ENCODE data around the gene PAM.

DNA sequence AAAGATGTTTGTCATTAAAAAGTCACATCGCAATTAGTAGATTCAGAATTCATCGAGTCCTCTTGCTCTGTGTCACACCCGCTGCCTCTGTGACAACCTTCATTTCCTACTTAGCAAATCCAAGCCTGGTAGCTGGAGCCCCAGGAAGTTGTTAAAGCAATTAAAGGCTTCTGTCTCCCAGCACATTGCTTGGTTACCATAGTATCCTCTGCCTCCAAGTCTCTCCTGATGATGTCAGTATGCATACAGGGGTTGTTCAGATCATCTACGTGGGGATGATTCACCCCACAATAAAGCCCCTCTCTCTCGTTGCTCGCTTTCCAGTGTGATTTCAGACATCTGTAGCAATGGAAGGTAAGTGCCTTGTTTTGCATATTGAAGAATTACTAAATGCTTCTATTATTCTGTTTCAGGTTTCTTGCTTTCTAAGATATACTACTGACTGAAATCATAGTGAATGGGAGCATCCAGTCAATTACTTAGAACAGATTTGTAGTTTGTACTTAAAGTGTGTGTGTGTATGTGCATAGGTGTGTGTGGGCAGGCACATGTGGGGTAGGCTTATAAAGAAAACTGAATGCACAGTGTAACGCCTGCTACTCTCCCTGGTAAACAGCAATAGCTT lies 52.9 kb downstream of the PAM start:
- TF ChIP-seq POLR2A (IDR thresholded peaks at IDR 0.05; ENCODE audit: borderline replicate concordance, extremely low read depth, insufficient read depth, insufficient read length): no peak
- TF ChIP-seq, protein P1, sequence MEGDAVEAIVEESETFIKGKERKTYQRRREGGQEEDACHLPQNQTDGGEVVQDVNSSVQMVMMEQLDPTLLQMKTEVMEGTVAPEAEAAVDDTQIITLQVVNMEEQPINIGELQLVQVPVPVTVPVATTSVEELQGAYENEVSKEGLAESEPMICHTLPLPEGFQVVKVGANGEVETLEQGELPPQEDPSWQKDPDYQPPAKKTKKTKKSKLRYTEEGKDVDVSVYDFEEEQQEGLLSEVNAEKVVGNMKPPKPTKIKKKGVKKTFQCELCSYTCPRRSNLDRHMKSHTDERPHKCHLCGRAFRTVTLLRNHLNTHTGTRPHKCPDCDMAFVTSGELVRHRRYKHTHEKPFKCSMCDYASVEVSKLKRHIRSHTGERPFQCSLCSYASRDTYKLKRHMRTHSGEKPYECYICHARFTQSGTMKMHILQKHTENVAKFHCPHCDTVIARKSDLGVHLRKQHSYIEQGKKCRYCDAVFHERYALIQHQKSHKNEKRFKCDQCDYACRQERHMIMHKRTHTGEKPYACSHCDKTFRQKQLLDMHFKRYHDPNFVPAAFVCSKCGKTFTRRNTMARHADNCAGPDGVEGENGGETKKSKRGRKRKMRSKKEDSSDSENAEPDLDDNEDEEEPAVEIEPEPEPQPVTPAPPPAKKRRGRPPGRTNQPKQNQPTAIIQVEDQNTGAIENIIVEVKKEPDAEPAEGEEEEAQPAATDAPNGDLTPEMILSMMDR (IDR thresholded peaks at IDR 0.05 in 2 of 3, conservative IDR thresholded peaks at IDR 0.05 in 1 of 3; ENCODE audit: borderline replicate concordance in 1 of 3, insufficient read depth in 1 of 3, low read depth in 2 of 3, low read length in 2 of 3): no peak
- no peak for TF ChIP-seq POLR2AphosphoS5 (IDR thresholded peaks at IDR 0.05; ENCODE audit: low read depth, low read length)
